OCI-M1 (cell line): ENCODE data around the gene S1PR2.
A peak's percentile ranks its signal among the peaks of the same experiment; 100 is the strongest.

Source experiments
- DNase-seq: peaks from one replicate; lab custom pipeline; 2025; lab: John Stamatoyannopoulos, UW

Gene S1PR2

DNA sequence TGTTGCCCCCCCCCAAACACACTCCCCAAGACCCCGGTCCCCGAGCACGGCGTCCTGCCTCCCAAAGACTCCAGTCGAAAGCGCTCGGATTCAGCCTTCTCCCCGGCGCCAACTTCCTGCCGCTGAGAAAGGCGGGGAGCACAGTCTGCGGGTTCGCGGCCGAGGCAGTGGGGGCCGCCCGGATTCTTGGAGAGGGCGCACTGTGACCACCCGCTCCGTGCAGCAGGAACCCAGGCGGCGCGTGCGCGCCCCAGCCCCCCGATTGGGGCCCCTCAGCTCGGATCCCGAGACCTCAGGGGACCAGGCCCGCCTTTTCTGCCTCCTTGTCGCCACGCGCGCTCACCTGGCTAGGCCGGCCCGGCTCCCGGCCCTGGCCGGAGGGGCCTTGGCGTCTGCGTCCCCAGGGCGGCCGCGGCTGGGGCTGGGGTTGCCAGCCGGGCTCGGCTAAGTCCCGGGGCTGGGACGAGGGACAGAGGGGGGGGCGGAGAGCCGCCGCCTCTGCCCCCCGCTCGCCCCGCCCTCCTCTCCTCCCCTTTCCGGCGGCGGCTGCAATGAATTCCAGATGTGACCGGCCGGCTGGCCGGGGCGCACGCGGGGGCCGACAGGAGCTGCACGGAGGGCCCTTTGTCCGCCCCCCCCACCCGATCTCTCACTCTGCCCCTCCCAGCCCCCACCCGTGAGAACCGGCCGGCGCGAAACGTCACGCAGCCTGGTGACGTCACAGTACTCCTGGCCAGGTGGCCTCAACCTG is at the start of gene S1PR2:
Gene S1PR2, minus strand, starts transcription at position 471 of the 751 bp plus-strand sequence. CDS start 6,426 bp downstream, outside the sequence.
- DNase-seq, result peak; percentile 94

DNA sequence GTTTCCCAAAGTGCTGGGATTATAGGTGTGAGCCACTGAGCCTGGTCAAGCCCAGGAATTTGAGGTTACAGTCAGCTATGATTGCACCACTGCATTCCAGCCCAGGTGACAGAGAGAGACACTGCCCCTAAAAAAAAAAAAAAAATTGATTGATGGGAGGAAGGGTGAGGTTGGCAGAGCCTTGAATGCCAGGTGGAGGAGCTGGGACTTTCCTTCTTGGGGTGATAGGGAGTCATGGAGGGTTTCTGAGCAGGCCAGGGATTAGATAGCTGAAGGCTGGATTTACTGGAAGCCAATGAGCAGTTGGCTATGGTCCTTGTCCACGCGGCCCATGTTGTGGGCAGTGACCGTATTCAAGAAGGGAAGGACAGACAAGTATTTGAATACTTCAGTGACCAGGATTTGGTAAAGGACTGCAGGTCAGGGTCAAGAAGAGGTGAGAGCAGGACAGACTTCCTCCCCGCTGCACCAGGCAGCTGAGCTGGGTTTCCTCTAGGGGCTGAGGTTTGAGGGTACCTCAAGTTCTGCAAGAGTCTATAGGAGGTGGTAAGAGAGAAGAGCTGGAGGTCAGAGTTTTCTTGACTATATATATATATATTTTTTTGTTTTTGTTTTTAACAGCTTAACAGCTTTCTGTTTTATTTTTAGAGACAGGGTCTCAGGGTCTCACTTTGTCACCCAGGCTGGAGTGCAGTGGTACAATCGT is 48.8 kb upstream of the S1PR2 start:
- no peak for DNase-seq

DNA sequence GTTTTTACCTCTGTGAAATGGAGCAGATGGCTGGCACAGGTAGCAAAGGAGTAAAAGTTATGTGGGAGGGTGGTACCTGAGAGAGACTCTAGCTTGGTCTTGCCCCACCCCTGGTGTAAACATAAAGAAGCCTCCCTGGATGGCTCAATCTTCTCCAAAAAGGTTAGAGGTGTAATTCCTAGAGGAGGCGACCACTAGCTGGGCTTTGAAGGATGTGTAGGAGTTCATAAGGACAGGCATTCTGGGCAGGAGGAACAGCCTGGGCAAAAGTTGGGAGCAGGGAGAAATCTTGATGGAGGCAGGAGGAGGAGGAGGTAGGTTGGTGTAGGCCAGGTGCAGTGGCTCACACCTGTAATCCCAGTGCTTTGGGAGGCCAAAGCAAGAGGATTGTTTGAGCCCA is 47.8 kb upstream of the S1PR2 start:
- no peak for DNase-seq

- no peak for DNase-seq
These were observed 46.9 kb upstream of the S1PR2 start for GRCh38 chr19:10277795-10278589.

DNA sequence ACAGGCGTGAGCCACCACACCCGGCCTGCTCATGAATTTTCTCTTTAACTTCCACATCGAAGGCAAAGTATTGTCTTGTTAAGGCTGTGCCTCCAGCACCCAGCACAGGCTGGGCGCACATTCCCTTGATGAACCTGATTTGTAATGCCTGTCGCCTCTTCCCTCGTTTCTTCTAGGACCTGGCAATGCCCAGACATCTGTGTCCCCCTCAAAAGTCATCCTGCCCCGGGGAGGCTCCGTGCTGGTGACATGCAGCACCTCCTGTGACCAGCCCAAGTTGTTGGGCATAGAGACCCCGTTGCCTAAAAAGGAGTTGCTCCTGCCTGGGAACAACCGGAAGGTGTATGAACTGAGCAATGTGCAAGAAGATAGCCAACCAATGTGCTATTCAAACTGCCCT is 43.5 kb upstream of the S1PR2 start:
- DNase-seq, result no peak

DNA sequence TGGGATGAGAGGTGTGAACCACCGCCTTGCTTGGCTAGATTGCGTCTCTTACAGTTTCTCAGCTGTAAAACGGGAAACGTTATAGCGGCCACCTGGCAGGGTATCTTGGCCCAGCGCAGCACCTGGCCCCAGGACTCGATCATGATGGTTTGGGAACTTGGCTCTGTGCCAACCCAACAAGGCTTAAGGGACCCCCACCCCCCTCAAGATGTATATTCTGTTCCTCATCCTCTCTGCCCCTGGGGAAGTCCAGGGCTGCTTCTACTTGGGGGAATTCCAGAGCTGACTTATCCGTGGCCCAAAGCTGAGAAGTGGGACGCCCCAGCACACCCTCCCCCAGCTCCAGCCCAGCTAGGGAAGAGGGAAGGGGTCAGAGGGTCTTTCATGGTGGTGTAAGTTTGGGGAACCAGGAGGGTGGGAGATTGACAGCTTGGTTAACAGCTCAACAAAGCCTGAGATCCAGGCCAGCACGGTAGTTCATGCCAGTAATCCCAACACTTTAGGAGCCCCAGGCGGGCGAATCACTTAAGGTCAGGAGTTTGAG is 40.5 kb upstream of the S1PR2 start:
- DNase-seq, result peak; percentile 80

DNA sequence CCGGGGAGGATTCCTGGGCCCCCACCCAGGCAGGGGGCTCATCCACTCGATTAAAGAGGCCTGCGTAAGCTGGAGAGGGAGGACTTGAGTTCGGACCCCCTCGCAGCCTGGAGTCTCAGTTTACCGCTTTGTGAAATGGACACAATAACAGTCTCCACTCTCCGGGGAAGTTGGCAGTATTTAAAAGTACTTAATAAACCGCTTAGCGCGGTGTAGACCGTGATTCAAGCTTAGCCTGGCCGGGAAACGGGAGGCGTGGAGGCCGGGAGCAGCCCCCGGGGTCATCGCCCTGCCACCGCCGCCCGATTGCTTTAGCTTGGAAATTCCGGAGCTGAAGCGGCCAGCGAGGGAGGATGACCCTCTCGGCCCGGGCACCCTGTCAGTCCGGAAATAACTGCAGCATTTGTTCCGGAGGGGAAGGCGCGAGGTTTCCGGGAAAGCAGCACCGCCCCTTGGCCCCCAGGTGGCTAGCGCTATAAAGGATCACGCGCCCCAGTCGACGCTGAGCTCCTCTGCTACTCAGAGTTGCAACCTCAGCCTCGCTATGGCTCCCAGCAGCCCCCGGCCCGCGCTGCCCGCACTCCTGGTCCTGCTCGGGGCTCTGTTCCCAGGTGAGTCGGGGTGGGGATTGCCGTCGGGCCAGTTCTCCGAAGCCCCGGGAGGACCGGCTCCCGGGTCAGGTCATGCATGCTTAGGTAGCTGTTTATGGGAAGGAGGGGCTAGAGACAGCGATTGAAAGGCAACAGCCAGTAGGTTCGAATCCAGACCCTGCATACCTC is 39.7 kb upstream of the S1PR2 start, which contains the start of gene ICAM1:
Gene ICAM1, plus strand, starts transcription at position 505 of the 779 bp plus-strand sequence. Its CDS starts 40 bp downstream, at position 545.
- DNase-seq, result peak; percentile 97

DNA sequence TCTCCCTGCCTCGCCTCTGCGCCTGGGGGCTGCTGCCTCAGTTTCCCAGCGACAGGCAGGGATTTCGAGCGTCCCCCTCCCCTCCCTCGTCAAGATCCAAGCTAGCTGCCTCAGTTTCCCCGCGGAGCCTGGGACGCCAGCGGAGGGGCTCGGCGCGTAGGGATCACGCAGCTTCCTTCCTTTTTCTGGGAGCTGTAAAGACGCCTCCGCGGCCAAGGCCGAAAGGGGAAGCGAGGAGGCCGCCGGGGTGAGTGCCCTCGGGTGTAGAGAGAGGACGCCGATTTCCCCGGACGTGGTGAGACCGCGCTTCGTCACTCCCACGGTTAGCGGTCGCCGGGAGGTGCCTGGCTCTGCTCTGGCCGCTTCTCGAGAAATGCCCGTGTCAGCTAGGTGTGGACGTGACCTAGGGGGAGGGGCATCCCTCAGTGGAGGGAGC is 39.1 kb upstream of the S1PR2 start:
- DNase-seq, result peak; percentile 95

GRCh38 chr19:10269333-10270179 is 38.4 kb upstream of the S1PR2 start:
- peak; percentile 98 for DNase-seq

DNA sequence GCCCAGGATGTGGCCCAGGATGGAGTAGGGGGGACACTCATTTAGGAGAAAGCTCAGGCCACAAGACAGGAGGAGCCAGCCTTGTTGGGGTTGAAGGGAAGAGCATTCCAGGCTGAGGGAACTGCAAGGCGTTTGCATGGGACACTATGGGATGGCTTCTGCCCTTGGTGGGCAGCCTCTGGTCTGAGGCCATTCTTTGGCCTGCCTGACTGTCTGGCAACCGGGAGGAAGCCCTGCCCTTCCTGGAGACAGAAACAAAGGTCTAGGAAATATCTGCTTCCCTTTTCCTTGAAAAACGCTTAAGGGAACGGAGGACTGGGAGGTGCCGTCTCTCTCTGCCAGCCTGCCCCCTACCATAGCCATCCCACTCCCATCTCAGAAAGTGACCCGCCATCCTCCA is 36.9 kb upstream of the S1PR2 start:
- DNase-seq, result no peak

DNA sequence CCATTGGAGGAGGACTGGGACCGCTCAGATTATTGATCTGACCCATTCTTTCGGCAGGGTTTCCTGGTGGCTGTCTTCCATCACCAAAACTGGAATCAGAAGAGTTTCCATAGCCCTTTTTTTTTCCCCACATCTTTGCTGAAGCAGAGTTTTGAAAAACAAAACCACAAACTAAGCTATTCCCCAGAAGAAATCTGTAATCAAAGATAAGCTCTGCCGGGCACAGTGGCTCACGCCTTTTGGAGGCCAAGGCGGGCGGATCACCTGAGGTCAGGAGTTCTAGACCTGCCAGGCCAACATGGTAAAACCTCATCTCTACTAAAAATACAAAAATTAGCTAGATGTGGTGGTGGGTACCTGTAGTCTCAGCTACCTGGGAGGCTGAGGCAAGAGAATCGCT is 35.6 kb upstream of the S1PR2 start:
- peak; percentile 84 for DNase-seq

- DNase-seq, result no peak
These were observed 31.6 kb upstream of the S1PR2 start for GRCh38 chr19:10262771-10263170.

DNA sequence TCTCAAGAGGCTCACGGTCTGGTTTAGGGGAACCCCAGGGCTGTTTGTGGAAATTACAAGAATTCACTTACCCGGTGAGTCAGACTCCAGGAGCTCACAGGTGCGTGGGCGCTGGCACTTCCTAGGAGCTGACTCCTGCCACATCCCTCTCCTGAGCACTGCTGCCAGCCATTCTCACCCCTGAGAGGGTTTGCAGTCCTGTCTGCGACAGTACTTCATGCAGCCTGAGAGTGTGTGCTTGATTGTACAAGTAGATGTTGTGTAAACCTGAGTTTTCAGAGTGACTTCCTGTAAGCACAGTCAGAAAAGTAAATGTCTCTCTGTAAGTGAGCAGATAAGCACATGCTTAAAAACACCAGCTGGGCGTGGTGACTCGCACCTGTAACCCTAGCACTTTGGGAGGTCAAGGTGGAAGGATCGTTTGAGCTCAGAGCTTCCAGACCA is 29.0 kb upstream of the S1PR2 start:
- DNase-seq, result no peak

- peak; percentile 98 for DNase-seq
These were observed 28.2 kb upstream of the S1PR2 start for GRCh38 chr19:10259162-10259905.

GRCh38 chr19:10258080-10258710 is 27.1 kb upstream of the S1PR2 start:
- DNase-seq, result no peak

- DNase-seq, result no peak
These were observed 26.0 kb upstream of the S1PR2 start for GRCh38 chr19:10256970-10257615.

DNA sequence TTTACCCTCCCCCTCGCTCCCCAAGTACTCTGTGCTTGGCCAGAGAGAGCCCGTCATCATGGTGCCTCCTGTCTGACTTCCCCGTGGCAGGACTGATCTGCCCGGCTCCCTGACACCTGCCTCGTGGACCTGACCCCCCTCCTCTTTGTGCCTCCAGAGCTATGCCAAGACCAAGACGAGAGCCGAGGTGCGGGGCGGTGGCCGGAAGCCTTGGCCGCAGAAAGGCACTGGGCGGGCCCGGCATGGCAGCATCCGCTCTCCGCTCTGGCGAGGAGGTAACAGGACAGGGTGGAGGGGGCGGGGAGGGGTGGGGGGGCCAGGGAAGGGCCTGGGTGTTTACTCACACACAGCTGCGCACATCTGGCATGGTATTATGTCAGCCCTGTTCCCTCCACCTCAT is 25.4 kb upstream of the S1PR2 start:
- DNase-seq, result no peak

DNA sequence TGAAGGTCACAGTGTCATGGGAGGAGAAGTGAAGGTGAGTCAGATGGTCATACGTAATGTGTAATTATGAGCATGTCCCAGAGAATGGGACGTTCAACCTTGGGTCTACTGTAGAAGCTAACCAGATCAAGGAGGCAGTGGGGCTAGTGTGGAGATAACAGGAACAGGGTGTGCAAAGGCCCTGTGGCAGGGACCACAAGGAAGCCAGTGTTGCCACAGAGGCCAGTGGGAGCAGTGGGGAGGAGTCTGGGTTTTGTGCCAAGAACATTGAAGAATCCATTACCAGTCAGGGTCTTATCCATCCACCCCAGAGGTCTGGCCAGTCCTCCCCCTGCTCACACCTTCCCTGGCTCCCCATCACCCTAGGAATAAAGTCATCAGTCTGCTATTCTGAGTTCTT is 24.2 kb upstream of the S1PR2 start:
- DNase-seq, result no peak

DNA sequence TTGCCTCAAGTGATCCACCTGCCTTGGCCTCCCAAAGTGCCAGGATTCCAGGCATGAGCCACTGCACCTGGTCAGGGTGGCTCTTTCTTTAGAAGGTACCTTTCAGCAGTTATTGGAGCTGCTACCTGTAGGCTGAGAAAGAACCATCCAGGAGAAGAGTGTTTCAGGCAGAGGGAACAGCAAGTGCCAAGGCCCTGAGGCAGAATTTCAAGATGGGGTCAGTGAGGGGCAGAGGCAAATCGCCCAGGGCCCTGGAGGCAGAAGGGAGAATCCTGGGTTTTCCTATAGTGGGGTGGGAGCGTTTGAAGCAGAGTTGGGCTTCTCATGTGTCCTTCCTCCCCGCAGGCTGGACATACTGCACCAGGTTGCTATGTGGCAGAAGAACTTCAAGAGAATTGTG is 23.1 kb upstream of the S1PR2 start:
- no peak for DNase-seq
